Measurements from ENCODE around the gene GSDMA.

GSDMA gene

DNA sequence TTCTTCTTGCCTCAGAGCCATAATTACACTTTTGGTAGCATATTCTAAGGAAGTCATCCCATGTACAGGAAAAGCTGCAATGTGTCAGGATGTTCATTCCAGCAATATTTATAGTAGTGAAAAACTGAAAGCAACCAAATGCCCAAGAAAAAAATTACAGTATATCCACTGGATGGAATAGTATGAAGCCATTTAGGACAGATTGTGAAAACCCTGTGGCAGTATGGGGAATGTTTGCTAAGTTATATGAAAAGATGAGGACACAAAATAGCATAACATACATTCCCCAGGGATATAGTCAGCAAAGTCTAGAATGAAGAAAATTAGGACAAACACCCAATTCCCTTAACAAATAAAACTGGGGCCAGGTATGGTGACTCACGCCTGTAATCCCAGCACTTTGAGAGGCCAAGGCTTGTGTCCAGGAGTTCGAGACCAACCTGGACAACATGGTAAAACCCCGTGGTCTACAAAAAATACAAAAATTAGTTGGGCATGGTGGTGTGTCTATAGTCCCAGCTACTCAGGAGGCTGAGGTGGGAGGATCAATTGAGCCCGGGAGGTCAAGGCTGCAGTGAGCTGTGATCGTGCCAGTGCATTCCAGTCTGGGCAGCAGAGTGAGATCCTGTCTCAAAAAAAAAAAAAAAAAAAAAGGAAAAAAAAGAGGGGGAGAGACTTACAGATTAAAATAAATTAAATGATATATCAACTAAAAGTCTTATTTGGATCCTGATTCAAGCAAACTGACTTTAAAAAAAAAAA, 33.0 kb upstream of the GSDMA start:
- H3K4me3 ChIP-seq (ENCODE audit: low read length in 2 of 2), result no peak overlapping the region
- peaks cover 39% of the 10 kb centered on the region for H3K4me1 ChIP-seq (ENCODE audit: control insufficient read depth, insufficient read depth, low read length)
- peak overlapping the region in 1 of 2 donors; percentile 2 for H3K9ac ChIP-seq (ENCODE audit: low read length in 2 of 2)
- no peaks in the 10 kb centered on the region for H3K36me3 ChIP-seq (ENCODE audit: control insufficient read depth in 2 of 2, insufficient read depth in 2 of 2, low read length in 2 of 2)
- no peaks in the 10 kb centered on the region for H3K27me3 ChIP-seq (ENCODE audit: control insufficient read depth in 1 of 2, insufficient read depth in 2 of 2, low read length in 2 of 2)
- H3K9me3 ChIP-seq (ENCODE audit: control insufficient read depth in 2 of 2, low read length in 2 of 2), result no peaks in the 10 kb centered on the region
- H3K27ac ChIP-seq (ENCODE audit: low read length), result no peak overlapping the region

DNA sequence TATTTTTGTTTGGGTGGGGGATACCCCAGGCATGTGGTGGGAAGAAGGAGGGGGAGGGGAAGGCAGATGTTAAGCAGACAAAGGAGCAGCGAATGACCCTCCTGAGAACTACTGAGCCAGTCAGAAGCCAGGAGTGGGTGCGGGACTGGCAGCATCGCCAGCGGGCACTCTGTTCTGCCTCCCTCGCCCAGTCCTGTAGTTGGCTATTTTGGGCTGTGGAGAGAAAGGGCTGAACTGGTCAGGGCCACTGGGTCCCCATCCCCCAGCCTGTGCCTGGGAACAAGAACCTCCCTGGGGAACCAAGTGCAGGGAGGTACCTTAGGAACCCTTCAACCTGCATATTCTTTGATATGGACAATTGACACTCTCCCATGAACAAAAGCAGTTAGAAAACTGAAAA, 28.9 kb upstream of the GSDMA start:
- Histone ChIP-seq H3K27me3 (ENCODE audit: control insufficient read depth in 1 of 2, insufficient read depth in 2 of 2, low read length in 2 of 2) (no peaks in the 10 kb centered on the region), H3K4me1 (ENCODE audit: control insufficient read depth, insufficient read depth, low read length) (peaks cover 6% of the 10 kb centered on the region), H3K27ac (ENCODE audit: low read length) (no peak overlapping the region), H3K36me3 (ENCODE audit: control insufficient read depth in 2 of 2, insufficient read depth in 2 of 2, low read length in 2 of 2) (no peaks in the 10 kb centered on the region), H3K4me3 (ENCODE audit: low read length in 2 of 2) (no peak overlapping the region), H3K9ac (ENCODE audit: low read length in 2 of 2) (no peak overlapping the region), H3K9me3 (ENCODE audit: control insufficient read depth in 2 of 2, low read length in 2 of 2) (no peaks in the 10 kb centered on the region)

- Histone ChIP-seq H3K9me3 (ENCODE audit: control insufficient read depth in 2 of 2, low read length in 2 of 2) (no peaks in the 10 kb centered on the region), H3K4me1 (ENCODE audit: control insufficient read depth, insufficient read depth, low read length) (peaks cover 4% of the 10 kb centered on the region), H3K27ac (ENCODE audit: low read length) (no peak overlapping the region), H3K27me3 (ENCODE audit: control insufficient read depth in 1 of 2, insufficient read depth in 2 of 2, low read length in 2 of 2) (no peaks in the 10 kb centered on the region), H3K9ac (ENCODE audit: low read length in 2 of 2) (no peak overlapping the region), H3K36me3 (ENCODE audit: control insufficient read depth in 2 of 2, insufficient read depth in 2 of 2, low read length in 2 of 2) (no peaks in the 10 kb centered on the region), H3K4me3 (ENCODE audit: low read length in 2 of 2) (no peak overlapping the region)
These were observed 28.5 kb upstream of the GSDMA start for GRCh38 chr17:39934324-39934723.

- H3K27me3 ChIP-seq (ENCODE audit: control insufficient read depth in 1 of 2, insufficient read depth in 2 of 2, low read length in 2 of 2), result peaks cover 0 to 3% of the 10 kb centered on the region in 2 donors
- no peak overlapping the region for H3K9ac ChIP-seq (ENCODE audit: low read length in 2 of 2)
- no peak overlapping the region for H3K4me3 ChIP-seq (ENCODE audit: low read length in 2 of 2)
- H3K36me3 ChIP-seq (ENCODE audit: control insufficient read depth in 2 of 2, insufficient read depth in 2 of 2, low read length in 2 of 2), result no peaks in the 10 kb centered on the region
- no peak overlapping the region for H3K27ac ChIP-seq (ENCODE audit: low read length)
- H3K4me1 ChIP-seq (ENCODE audit: control insufficient read depth, insufficient read depth, low read length), result peaks cover 6% of the 10 kb centered on the region
- no peaks in the 10 kb centered on the region for H3K9me3 ChIP-seq (ENCODE audit: control insufficient read depth in 2 of 2, low read length in 2 of 2)
These were observed 26.9 kb upstream of the GSDMA start for GRCh38 chr17:39935909-39936308.

DNA sequence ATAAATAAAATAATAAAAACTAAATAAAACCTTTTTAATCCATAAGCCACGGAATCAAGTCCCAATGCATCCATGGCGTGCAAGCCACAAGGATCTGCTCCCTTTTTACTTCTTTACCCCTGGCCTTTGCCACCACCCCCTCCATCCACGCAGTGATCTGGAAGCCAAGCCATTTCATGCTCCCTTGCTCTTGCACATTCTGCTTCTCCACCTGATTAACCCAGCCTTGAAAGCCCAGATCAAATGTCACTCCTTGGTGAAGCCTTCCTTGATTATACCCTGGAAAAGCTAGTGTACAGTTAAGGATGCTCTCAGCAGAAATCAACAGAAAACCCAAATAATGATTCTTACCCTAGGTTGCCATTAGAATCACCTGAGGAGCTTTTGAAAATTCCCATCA, 25.4 kb upstream of the GSDMA start:
- no peak overlapping the region for H3K4me3 ChIP-seq (ENCODE audit: low read length in 2 of 2)
- H3K36me3 ChIP-seq (ENCODE audit: control insufficient read depth in 2 of 2, insufficient read depth in 2 of 2, low read length in 2 of 2), result no peaks in the 10 kb centered on the region
- H3K9ac ChIP-seq (ENCODE audit: low read length in 2 of 2), result no peak overlapping the region
- peaks cover 4 to 6% of the 10 kb centered on the region in 2 donors for H3K27me3 ChIP-seq (ENCODE audit: control insufficient read depth in 1 of 2, insufficient read depth in 2 of 2, low read length in 2 of 2)
- H3K9me3 ChIP-seq (ENCODE audit: control insufficient read depth in 2 of 2, low read length in 2 of 2), result no peaks in the 10 kb centered on the region
- H3K27ac ChIP-seq (ENCODE audit: low read length), result no peak overlapping the region
- H3K4me1 ChIP-seq (ENCODE audit: control insufficient read depth, insufficient read depth, low read length), result peaks cover 6% of the 10 kb centered on the region

GRCh38 chr17:39938140-39938869, 24.5 kb upstream of the GSDMA start:
- Histone ChIP-seq H3K27ac (ENCODE audit: low read length) (no peak overlapping the region), H3K9me3 (ENCODE audit: control insufficient read depth in 2 of 2, low read length in 2 of 2) (no peaks in the 10 kb centered on the region), H3K9ac (ENCODE audit: low read length in 2 of 2) (no peak overlapping the region), H3K4me3 (ENCODE audit: low read length in 2 of 2) (no peak overlapping the region), H3K36me3 (ENCODE audit: control insufficient read depth in 2 of 2, insufficient read depth in 2 of 2, low read length in 2 of 2) (no peaks in the 10 kb centered on the region), H3K27me3 (ENCODE audit: control insufficient read depth in 1 of 2, insufficient read depth in 2 of 2, low read length in 2 of 2) (peaks cover 4 to 10% of the 10 kb centered on the region in 2 donors), H3K4me1 (ENCODE audit: control insufficient read depth, insufficient read depth, low read length) (peaks cover 6% of the 10 kb centered on the region)

DNA sequence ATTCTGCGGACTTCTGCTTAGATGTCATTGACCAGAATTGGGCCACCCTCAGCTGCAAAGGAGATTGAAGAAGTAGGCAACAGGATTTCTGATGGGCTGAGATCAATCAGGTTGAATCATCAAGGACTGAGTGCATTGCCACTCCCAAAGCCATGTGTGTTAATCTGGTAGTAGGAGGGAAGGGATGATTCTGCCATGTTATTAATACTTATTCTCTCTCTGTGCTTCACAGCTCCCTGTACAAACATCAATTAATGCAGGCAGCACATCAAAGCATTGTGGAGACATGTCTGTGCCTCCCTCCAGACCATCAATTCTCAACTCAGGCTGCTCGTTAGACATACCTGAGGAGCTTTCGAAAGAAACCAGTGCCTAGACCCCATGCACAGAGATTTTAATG, 23.7 kb upstream of the GSDMA start:
- H3K9me3 ChIP-seq (ENCODE audit: control insufficient read depth in 2 of 2, low read length in 2 of 2), result no peaks in the 10 kb centered on the region
- no peak overlapping the region for H3K27ac ChIP-seq (ENCODE audit: low read length)
- H3K4me3 ChIP-seq (ENCODE audit: low read length in 2 of 2), result no peak overlapping the region
- no peak overlapping the region for H3K9ac ChIP-seq (ENCODE audit: low read length in 2 of 2)
- peaks cover 6% of the 10 kb centered on the region for H3K4me1 ChIP-seq (ENCODE audit: control insufficient read depth, insufficient read depth, low read length)
- no peaks in the 10 kb centered on the region for H3K36me3 ChIP-seq (ENCODE audit: control insufficient read depth in 2 of 2, insufficient read depth in 2 of 2, low read length in 2 of 2)
- peaks cover 4 to 10% of the 10 kb centered on the region in 2 donors for H3K27me3 ChIP-seq (ENCODE audit: control insufficient read depth in 1 of 2, insufficient read depth in 2 of 2, low read length in 2 of 2)

DNA sequence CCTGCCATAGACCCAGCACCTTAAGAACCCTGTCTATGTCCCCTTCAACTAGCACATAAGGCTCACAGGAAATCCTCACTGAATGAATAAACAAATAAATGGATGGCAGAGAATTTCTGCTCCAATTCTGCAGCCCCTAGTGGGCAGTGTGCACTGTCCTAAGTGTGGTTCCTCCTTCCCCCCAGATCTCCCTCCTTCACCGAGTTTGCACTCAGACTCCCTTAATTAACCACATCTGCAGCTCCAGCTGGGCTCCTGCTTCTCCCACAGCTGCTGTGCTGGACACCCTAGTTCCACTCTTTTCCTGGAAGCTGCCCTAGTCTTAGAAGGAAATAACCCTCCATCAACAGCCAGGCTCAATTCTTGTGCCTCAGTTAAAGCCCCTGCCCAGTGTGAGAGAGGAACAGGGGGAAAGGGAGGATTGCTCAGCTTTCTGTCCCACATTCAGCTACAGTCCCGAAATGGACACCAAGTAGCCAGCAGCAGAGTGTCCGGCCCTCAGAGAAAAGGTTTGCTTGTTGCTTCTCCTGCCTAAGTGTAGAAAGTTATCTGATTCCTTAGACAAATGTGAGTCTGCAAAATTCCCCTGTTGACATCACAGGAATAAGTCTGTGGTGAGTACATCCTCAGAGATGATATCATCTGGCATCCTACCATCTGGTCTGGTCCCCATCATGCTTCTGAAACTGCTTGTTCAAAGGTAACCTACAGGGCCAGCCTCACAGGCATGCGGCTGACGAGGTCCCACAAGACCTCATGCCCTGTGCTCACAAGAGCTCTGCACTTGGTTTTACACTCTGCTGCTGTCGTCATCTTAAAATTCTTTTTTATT, 23.0 kb upstream of the GSDMA start:
- Histone ChIP-seq H3K9ac (ENCODE audit: low read length in 2 of 2) (no peak overlapping the region), H3K4me3 (ENCODE audit: low read length in 2 of 2) (no peak overlapping the region), H3K27ac (ENCODE audit: low read length) (peak overlapping the region; percentile 11), H3K4me1 (ENCODE audit: control insufficient read depth, insufficient read depth, low read length) (peaks cover 6% of the 10 kb centered on the region), H3K36me3 (ENCODE audit: control insufficient read depth in 2 of 2, insufficient read depth in 2 of 2, low read length in 2 of 2) (no peaks in the 10 kb centered on the region), H3K27me3 (ENCODE audit: control insufficient read depth in 1 of 2, insufficient read depth in 2 of 2, low read length in 2 of 2) (peaks cover 4 to 10% of the 10 kb centered on the region in 2 donors), H3K9me3 (ENCODE audit: control insufficient read depth in 2 of 2, low read length in 2 of 2) (no peaks in the 10 kb centered on the region)

- Histone ChIP-seq H3K4me3 (ENCODE audit: low read length in 2 of 2) (no peak overlapping the region), H3K36me3 (ENCODE audit: control insufficient read depth in 2 of 2, insufficient read depth in 2 of 2, low read length in 2 of 2) (no peaks in the 10 kb centered on the region), H3K4me1 (ENCODE audit: control insufficient read depth, insufficient read depth, low read length) (peaks cover 6% of the 10 kb centered on the region), H3K9me3 (ENCODE audit: control insufficient read depth in 2 of 2, low read length in 2 of 2) (no peaks in the 10 kb centered on the region), H3K9ac (ENCODE audit: low read length in 2 of 2) (no peak overlapping the region), H3K27me3 (ENCODE audit: control insufficient read depth in 1 of 2, insufficient read depth in 2 of 2, low read length in 2 of 2) (peaks cover 4 to 10% of the 10 kb centered on the region in 2 donors), H3K27ac (ENCODE audit: low read length) (no peak overlapping the region)
These were observed 19.0 kb upstream of the GSDMA start for GRCh38 chr17:39943702-39944392.

DNA sequence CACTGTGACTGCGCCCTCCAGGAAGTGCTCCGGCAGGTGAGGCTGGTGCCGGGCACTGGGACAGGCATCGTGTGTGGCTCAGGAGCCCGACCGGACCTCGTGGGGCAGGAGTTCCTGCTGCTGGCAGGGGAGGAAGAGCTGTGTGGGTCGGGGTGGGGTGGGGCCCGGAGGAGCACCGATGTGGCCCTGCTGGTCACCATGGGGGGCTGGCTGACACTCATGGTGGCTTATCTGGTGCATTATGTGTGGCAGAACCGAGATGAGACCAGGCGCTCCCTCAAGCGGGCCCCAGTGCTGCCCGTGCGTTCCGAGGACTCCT, 18.5 kb upstream of the GSDMA start:
- H3K4me3 ChIP-seq (ENCODE audit: low read length in 2 of 2), result no peak overlapping the region
- H3K9me3 ChIP-seq (ENCODE audit: control insufficient read depth in 2 of 2, low read length in 2 of 2), result no peaks in the 10 kb centered on the region
- no peaks in the 10 kb centered on the region for H3K36me3 ChIP-seq (ENCODE audit: control insufficient read depth in 2 of 2, insufficient read depth in 2 of 2, low read length in 2 of 2)
- peaks cover 4 to 10% of the 10 kb centered on the region in 2 donors for H3K27me3 ChIP-seq (ENCODE audit: control insufficient read depth in 1 of 2, insufficient read depth in 2 of 2, low read length in 2 of 2)
- H3K27ac ChIP-seq (ENCODE audit: low read length), result no peak overlapping the region
- no peak overlapping the region for H3K9ac ChIP-seq (ENCODE audit: low read length in 2 of 2)
- peaks cover 6% of the 10 kb centered on the region for H3K4me1 ChIP-seq (ENCODE audit: control insufficient read depth, insufficient read depth, low read length)

All from stomach smooth muscle (tissue), 2 donors.